Activated CD8-positive, alpha-beta memory T cell treated with anti-CD3 and anti-CD28 coated beads, Interleukin-2, amount 50 U/mL, for 48 hours (primary cell): Measurements from ENCODE around the gene KRTAP5-11.
"Not testable (repeated sequence)": the region's sequence is repeated elsewhere in the genome, so short reads cannot be mapped to it uniquely, and the experiment has no call there.

Experiments
- DNase-seq: peaks from one replicate; pipeline ENCODE4 v3.0.0-alpha.2; 2020

The KRTAP5-11 gene, protein sequence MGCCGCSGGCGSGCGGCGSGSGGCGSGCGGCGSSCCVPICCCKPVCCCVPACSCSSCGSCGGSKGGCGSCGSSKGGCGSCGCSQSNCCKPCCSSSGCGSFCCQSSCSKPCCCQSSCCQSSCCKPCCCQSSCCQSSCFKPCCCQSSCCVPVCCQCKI

DNA sequence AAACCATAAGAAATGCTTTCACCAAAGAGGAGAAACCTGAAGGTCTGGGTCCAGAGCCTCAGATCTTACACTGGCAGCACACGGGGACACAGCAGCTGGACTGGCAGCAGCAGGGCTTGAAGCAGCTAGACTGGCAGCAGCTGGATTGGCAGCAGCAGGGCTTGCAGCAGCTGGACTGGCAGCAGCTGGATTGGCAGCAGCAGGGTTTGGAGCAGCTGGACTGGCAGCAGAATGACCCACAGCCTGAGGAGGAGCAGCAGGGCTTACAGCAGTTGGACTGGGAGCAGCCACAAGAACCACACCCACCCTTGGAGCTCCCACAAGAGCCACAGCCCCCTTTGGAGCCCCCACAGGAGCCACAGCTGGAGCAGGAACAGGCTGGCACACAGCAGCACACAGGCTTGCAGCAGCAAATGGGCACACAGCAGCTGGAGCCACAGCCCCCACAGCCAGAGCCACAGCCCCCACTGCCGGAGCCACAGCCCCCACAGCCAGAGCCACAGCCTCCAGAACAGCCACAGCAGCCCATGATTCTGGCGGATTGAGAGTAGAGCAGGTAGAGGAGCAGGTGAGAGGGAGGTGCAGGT, at the start of gene KRTAP5-11:
TSS of gene KRTAP5-11 (minus strand) at position 567 of the 587 bp plus-strand sequence. CDS start at position 529, 38 bp downstream.
- no peak for DNase-seq

DNA sequence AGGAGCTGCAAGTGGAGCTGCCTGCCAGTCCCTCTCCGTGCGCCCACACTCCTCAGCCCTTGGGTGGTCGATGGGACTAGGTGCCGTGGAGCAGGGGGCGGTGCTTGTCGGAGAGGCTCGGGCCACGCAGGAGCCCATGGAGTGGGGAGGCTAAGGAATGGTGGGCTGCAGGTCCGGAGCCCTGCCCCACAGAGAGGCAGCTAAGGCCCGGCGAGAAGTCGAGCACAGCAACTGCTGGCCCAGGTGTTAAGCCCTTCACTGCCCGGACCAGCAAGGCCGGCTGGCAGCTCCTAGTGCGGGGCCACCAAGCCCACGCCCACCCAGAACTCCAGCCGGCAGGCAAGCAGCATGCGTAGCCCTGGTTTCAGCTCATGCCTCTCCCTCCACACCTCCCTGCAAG, 48.9 kb upstream of the KRTAP5-11 start:
- not testable (repeated sequence) for DNase-seq

DNA sequence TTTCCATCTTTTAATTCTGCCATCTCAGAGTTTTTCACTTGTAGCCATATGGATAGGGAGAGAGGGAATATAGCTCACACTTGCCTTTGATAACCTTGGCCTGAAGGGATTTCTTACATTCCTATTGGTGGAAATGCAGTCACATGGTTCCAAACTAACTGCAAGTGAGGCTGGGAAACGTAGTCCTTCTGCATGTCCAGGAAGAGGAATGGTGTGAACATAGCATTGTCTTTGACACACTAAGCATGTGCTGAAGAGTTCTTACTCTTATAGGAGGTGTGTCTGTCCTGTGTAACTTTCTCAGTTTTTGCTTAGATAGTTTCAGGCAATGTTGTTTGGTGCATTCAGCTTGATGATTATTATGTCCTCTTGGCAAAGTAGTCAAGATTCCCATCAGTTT, 47.4 kb upstream of the KRTAP5-11 start:
- not testable (repeated sequence) for DNase-seq

DNA sequence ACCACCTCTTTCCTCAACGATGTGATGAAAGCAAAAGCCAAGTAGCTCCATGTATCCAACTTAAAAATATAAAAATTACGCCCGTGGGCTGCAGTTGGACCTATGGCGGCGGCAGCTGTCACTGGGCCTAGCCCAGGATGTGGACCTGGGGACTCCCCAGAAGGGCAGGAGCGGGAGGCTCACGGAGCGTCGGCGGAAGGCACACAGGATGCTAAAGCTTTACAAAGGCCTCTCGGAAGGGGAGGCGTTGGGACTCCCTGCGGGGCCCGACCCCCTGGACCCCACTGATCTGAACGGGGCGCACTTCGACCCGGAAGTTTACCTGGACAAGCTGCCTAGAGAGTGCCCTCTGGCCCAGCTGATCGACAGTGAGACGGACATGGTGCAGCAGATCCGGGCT, 46.3 kb upstream of the KRTAP5-11 start:
- DNase-seq = not testable (repeated sequence)

DNA sequence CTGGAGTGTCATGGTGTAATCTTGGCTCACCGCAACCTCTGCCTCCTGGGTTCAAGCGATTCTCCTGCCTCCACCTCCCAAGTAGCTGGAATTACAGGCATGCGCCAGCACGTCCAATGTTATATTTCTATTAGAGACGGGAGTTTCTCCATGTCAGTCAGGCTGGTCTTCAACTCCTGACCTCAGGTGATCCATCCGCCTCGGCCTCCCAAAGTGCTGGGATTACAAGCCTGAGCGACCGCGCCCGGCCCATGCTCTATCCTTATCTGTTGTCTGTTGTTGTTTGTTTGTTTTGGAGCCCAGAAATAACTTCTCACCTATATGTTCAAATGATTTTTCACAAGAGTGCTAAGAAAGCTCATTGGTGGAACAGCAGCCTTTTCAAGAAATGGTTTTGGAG, 40.6 kb upstream of the KRTAP5-11 start:
- DNase-seq = not testable (repeated sequence)

DNA sequence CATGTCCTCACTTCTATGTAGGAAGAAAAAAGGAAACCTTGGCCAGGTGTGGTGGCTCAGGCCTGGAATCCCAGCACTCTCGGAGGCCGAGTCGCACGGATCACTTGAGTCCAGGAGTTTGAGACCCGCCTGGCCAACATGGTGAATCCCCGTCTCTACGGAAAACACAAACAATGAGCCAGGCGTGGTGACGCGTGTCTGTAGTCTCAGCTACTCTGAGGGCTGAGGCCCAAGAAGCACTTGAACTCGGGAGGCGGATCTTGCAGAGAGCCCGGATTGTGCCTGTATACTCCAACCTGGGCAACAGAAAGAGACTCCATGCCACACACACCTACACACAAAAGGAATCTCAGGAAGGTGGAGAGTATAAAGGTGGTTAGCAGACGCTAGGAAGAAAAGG, 39.9 kb upstream of the KRTAP5-11 start:
- DNase-seq = not testable (repeated sequence)

DNA sequence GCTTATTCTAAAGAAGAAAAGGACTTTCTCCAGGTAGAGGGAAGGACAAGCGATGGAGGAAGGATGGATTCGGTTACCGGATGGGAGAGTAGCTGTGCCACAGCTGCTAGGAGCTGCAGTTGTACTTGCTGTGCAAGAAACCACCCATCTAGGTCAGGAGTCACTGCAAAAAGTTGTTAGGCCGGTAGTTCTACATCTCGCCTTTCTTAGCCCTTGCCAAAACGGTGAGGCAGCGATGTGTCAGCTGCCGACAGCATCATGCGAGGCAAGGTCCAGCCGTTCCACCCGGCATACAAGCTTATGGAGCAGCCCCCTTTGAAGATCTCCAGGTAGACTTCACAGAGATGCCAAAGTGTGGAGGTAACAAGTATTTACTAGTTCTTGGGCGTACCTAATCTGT, 32.3 kb upstream of the KRTAP5-11 start:
- DNase-seq = not testable (repeated sequence)

DNA sequence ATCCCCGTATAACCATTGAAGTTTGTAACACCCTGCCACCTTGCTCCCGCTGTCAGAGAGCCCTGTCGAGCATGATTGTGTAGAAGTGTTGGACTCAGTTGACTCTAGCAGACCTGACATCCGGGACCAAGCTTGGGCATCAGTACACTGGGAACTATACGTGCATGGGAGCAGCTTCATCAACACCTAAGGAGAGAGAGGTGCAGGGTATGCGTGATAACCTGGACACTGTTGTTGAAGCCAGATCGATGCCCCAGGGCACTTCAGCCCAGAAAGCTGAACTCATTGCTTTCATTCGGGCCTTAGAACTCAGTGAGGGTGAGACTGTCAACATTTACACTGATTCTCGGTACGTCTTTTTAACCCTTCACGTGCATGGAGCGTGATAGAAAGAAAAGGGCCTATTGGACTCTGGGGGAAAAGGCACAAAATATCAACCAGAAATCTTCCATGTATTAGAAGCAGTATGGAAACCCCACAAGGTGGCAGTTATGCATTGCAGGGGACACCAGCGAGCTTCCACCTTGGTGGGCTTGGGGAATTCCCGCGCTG, 31.8 kb upstream of the KRTAP5-11 start:
- not testable (repeated sequence) for DNase-seq

DNA sequence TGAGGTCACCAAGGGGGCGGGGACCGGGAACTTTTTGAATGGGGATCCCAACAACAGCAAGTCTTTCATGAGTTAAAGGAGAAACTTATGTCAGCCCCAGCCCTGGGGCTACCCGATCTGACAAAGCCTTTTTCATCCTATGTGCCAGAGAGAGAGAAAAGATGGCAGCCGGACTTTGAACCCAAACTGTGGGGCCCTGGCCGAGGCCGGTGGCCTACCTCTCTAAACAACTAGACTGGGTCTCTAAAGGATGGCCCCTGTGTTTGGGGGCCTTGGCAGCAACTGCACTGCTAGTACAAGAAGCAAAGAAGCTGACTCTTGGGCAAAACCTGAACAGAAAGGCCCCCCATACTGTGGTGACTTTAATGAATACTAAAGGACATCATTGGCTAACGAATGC, 31.3 kb upstream of the KRTAP5-11 start:
- DNase-seq = not testable (repeated sequence)

DNA sequence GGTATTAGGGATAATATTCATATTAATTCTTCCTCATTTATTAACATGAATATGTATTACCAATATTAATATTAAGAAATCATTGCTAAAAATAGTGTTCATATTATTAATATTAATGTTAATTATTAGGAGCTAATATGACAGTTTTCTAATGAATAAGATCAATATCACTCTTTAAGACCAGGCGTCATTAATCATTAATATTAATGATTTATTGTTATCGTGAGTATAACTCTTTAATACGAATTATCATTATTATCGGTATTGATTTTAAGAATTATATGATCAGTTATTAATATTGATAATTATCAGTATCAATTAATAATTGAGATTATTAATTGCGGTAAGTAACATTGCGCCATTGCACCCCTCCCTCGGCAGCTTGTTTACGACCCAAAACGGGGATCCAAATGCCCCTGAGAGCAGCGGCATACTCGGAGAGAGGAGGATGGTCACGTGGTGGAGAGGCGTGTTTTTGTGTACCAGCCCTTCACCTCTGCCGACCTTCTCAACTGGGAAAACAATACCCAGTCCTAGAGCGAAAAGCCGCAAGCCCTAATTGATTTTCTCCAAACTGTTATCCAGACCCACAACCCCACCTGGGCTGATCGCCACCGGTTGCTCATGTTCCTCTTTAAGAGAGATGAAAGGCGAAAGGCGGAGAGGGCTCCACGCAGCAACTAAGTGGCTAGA, 28.7 kb upstream of the KRTAP5-11 start:
- DNase-seq = not testable (repeated sequence)

DNA sequence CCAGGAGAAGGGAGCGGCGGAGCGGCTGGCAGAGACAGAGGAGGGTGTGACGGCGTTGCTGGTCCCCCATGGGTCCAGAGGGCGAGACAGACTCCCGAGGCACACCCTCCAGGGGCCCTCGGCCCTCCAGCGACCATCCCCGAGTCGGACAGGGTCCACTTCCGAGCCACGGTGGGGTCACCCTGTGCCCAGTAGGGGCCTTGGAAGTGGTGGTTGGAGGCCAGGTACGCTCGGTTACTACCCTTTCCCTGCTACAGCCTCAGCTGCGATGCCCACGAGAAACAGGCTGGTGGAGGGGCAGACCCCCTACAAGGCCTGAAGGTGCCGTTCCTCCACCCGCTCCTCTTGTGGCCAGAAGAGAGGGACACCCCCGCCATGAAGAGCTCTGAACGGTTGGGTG, 25.6 kb upstream of the KRTAP5-11 start:
- DNase-seq = not testable (repeated sequence)

DNA sequence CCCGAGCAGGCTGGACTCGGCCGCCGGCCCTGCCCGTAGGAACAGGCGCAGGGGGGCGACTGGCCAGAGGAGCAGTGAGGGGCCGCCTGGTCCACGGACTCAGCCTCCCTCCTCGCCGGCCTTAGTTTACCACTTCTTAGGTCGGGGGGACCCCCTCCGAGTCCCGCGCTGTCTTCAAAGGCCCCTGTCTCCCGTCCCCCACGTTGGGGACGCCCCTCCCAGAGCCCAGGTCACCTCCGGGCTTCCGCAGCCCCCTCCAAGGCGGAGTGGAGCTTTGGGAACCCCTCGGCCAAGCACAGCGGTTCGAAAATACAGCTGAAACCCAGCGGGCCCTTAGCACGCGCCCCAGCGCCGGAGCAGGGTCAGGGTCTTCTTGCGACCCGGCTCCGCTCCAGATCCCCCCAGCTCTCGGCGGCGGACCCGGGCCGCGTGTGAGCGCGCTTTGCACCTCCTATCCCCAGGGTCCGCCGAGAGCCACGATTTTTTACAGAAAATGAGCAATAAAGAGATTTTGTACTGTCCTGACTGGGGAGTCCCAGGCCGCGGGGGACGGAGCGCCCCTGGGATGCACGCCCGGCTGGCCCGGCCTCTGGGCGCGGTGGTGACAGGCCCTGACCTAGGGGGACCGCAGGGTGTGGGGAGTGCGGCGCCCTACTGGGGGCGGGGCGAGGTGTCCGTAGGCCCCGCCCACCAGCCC, 25.0 kb upstream of the KRTAP5-11 start:
- DNase-seq = not testable (repeated sequence)

DNA sequence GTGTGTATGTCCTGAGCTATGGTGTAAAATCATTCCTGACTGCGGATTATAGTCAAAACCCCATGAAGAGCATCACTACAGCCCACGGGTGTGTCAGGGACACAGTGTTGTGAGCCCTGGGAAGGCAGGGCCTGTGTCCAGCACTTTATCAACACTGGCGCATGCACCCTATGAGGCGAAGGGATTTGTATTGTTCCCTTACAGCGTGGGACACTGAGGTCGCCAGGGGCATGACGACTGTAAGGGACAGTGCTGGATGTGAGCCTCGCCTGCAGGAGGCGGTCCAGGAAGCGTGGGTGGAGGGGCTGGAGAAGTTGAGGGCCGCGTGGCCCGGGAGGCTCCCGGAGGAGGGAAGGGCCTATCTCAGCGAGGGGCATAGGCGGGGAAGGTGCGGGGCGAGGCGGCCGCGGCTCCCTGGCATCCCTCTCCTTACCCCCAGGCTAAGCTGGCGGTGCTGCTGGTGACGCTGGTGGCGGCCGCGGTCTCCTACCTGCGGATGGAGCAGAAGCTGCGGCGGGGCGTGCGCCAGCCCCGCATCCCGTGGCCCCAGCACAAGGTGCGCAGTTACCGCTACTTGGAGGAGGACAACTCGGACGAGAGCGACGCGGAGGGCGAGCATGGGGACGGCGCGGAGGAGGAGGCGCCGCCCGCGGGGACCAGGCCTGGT, 24.3 kb upstream of the KRTAP5-11 start:
- not testable (repeated sequence) for DNase-seq

DNA sequence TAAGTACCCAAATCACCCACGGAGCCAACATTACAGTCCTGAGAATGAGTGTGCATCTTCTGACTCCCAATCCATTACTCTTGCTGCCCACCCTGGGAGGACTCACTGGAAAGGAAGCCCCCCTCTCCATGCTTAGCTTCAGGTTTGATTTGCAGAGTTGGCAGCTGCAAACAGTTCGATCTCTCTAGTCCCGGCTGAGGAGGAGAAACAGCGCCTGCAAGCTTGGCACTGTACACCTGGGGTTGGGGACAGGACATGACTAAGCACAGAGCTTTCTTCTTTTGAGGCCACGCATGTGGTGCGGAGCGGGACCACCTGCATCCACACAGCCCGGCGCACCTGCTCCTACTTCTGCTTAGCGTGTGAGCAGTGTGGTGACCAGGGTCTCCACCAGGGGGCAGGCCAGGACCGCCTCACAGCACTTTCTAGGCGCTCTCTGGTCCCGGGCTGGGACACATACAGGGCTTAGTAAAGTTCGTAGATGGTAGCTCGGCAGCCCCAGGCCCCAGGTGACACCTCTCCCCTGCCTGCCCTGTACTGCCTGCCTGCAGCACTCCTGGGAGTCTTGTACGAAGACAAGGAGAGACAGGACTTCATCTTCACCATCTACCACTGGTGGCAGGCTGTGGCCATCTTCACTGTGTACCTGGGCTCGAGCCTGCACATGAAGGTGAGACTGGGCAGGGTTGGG, 22.3 kb upstream of the KRTAP5-11 start:
- not testable (repeated sequence) for DNase-seq

DNA sequence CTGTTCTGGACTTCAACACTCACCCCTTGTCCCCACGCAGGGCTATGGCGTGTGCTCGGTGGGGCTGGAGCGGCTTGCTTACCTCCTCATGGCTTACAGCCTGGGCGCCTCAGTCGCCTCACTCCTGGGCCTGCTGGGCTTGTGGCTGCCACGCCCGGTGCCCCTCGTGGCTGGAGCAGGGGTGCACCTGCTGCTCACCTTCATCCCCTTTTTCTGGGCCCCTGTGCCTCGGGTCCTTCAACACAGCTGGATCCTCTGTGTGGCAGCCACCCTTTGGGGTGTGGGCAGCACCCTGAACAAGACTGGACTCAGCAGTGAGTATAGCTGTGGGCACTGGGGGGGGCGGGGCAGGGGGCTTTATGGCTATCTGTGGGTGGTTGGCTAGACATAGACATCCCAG, 20.5 kb upstream of the KRTAP5-11 start:
- DNase-seq = not testable (repeated sequence)

DNA sequence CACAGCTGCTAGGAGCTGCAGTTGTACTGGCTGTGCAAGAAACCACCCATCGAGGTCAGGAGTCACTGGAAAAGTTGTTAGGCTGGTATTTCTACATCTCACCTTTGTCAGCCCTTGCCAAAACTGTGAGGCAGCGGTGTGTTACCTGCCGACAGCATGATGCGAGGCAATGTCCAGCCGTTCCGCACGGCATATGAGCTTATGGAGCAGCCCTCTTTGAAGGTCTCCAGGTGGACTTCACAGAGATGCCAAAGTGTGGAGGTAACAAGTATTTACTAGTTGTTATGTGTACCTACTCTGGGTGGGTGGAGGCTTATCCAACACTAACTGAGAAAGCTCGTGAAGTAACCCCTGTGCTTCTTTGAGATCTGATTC, 6.9 kb upstream of the KRTAP5-11 start:
- DNase-seq = not testable (repeated sequence)

DNA sequence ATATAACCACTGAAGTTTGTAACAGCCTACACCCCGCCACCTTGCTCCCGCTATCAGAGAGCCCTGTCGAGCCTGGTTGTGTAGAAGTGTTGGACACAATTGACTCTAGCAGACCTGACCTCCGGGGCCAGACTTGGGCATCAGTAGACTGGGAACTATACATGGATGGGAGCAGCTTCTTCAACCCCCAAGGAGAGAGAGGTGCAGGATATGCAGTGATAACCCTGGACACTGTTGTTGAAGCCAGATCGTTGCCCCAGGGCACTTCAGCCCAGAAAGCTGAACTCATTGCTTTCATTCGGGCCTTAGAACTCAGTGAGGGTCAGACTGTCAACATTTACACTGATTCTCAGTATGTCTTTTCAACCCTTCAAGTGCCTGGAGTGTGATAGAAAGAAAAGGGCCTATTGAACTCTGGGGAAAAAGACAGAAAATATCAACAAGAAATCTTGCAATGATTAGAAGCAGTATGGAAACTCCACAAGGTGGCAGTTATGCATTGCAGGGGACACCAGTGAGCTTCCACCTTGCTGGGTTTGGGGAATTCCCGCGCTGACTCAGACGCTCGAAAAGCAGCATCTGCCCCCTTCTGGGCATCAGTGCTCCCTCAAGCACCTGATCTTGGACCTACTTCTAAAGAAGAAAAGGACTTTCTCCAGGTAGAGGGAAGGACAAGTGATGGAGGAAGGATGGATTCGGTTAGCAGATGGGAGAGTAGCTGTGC, 6.3 kb upstream of the KRTAP5-11 start:
- peak; percentile 69 for DNase-seq

DNA sequence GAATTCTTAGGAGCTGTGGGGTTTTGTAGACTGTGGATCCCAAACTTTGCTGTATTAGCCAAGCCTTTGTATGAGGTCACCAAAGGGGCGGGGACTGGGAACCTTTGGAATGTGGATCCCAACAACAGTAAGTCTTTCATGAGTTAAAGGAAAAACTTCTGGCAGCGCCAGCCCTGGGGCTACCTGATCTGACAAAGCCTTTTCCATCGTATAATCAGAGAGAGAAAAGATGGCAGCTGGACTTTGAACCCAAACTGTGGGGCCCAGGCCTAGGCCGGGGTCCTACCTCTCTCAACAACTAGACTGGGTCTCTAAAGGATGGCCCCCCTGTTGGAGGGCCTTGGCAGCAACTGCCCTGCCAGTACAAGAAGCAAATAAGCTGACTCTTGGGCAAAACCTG, 5.6 kb upstream of the KRTAP5-11 start:
- not testable (repeated sequence) for DNase-seq

DNA sequence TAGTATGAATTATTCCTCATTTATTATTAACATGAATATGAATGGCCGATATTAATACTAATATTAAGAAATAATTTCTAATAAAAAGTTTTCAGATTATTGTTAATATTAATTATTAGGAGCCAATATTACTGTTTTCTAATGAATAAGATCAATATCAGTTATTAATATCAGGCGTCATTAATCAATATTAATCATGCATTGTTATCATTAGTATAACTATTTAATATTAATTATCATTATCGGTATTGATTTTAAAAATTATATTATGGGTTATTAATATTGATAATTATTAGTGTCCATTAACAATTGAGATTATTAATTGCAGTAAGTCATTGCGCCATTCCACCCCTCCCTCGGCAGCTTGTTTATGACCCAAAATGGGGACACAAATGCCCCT, 3.0 kb upstream of the KRTAP5-11 start:
- DNase-seq = not testable (repeated sequence)

DNA sequence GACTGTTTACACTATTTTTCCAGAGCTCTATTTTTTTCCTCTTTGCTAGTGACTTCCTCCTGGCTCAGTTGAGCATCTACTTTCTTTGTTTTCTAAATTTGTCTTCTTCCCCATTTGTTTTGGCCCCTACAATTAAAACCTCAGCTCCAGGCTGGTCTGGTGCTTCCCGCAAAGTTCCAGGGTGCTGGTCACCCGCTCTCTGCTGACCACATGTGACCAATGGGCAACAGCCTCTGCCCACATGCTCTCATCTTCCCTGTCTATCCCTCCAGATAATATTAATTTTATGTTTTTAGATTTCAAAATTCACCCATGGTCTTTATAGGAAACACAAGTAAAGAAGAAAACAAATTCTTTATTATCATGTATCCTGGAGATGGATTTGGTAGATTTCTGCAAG, 294 bp upstream of the KRTAP5-11 start:
- not testable (repeated sequence) for DNase-seq

DNA sequence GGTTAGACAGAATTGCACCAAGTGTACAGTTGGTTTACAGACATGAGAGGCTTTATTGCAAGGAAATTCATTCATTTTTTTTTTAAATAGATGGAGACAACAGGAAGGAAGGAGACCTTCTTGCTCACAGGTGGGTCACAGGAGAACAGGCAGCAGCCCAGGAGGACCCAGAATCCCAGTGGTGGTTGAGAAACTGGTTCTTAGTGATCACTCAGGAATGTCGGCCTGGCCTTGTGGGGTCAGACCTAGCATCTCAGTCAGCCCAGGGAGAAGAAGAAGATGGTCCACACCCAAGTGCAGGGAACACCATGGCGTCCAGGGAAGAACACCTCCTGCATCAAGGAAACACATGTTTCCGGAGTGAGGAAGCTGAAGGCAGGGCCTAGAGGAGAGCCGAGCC, 849 bp downstream of the KRTAP5-11 start:
- no peak for DNase-seq
